CD4-positive, alpha-beta T cell treated with Interferon alpha-2 for 1 hour (primary cell): Measurements from ENCODE around the gene PLN.
A peak's percentile ranks its signal among the peaks of the same experiment; 100 is the strongest.

Source experiments
- DNase-seq, 2 donors: peaks; one replicate each; pipeline ENCODE4 v3.0.0-alpha.2; 2020 to 2022

Gene PLN

GRCh38 chr6:118580585-118581419, 32.7 kb downstream of the PLN start:
- peak; percentile 15 to 62 for DNase-seq

DNA sequence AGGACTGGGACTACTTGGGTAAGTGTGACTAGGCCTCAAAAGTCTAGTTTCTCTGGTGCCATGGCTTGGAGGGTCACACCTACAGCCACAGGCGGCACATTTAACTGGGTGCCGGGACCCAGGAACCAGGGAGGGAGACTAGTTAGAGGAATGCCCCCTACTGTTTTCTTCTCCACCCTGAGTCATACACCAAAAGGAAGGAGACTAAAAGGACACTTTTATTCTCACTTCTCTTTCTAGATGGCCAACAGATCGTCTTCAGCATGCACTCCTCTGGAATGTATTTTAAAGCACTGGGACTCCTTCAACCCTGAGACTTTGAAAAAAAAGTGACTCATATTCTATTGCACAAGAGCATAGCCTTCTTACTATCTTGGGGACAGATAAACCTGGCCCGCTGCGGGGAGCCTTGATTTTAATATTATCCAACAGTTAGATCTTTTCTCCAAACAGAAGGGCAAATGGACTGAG, 33.4 kb downstream of the PLN start:
- DNase-seq: no peak

DNA sequence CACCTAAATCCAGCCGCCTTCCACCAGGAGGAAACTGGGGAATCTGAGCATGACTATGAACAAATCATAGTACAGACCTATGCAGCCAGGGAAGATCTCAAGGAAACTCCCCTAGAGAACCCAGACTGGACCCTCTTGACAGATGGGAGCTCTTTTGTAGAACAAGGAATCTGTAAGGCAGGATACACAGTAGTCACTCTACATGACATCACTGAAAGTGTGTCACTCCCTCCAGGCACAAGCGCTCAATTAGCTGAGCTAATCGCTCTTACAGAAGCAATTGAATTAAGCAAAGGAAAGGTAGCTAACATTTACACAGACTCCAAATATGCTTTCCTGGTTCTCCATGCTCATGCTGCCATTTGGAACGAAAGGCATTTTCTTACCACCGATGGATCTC, 36.8 kb downstream of the PLN start:
- DNase-seq: no peak

DNA sequence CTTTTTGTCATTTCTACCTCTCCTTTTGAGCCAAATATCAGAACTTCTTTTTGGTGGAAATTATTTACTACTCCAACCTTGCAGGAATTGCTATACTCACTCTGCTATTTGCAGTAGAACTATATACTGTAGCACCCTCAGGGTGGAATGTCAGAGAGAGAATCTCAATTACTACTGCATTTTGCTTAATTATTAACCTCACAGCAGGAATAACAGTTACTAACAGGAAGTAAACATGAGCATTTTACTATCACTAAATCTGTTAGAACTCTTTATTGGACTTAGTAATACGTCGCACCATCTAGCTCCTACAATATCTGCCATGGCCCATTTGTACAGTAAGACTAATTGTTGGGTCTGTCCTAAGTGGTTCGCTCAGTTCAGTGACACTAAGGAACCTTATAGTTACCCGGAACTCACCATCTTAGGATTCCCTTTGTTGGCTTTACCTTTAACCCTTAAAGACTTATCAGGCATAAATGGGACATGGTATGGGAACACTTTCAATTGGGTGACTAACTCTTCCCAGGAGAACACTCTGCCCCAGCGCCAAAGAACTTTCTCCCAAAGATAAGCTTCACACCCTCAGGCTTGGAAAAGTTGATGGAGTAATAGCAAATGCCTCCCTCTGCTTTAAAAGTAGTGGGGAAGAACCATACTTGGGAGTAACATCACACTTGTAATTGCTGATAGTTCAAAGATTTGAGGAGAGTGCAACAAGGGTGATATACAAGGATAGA, 38.8 kb downstream of the PLN start:
- no peak for DNase-seq

DNA sequence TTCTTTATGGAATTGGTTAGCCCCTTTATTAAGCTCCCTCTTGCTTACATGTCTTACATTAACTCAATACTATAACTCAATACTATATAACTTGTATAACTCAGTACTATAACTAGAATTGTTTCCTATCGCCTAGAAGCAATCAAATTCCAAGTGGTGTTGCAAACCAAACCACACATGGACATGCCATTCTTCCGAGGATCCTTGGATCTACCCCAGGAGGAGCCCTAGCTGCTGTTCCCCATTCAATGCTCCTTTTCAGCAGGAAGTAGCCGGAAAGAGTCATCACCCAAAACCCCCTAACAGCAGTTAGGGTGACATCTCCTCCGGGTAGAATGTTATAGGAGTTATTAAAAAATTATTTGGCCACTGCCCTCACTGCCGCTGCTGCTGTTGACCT, 40.5 kb downstream of the PLN start:
- no peak for DNase-seq

DNA sequence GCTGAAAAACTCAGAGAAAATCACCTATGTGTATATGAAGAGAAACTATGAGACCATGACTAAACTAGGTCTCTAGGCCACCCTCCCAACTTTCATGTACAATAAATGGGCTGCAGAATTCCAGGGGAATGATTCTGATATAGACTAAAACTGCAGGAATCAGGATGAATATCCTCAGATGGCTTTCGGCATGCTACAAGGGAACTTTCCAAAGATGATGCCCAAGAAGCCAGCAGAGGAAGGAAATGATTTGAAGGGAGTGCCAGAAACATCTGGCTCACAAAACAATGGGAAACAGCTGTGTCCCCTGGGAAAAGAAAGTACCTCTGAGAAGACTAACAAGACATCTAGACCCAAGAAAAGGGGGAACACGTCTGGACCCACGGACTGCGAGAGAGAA, 41.1 kb downstream of the PLN start:
- no peak for DNase-seq

- no peak for DNase-seq
Measured at GRCh38 chr6:118589649-118590365, 41.7 kb downstream of the PLN start.

DNA sequence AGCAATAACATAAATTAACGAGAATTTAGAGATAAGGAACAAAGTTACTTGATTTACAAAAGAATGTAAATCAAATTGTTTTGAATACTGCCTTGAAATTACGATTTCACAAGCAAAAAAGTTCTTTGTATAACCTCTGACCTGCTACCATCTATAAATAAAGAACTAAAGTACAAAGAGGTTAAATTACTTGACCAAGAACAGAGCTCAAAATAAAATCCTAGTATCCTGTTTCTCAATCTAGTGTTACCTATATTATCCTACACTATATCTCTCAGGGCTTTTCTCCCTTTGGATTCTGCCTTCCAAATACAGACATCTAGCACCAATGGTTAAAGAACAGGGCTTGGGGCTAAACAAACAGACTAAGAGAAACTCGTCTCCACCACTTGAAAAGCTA, 43.8 kb downstream of the PLN start:
- DNase-seq: no peak

- DNase-seq: no peak
Measured at GRCh38 chr6:118594877-118595276, 46.8 kb downstream of the PLN start.

- DNase-seq: no peak
Measured at GRCh38 chr6:118596774-118597320, 48.8 kb downstream of the PLN start.

DNA sequence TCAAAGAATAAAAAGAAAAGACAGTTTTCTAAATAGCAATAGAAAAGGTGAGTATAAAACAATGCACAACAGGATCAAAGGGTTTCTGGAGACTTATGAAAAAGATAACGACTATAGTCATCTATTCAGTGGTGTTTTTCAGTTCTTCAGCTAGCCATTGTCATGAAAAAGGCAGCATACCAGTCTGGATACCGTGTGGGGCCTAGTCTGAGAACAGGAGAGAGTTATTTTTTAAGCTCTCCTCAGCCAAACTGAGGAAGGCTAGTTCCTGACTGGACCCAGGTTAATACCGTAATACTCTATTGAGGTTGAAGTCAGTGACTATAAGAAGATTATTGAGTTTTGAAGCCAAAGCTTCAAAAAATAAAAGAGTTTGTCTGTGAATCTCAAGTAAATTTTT, 49.5 kb downstream of the PLN start:
- DNase-seq: no peak

DNA sequence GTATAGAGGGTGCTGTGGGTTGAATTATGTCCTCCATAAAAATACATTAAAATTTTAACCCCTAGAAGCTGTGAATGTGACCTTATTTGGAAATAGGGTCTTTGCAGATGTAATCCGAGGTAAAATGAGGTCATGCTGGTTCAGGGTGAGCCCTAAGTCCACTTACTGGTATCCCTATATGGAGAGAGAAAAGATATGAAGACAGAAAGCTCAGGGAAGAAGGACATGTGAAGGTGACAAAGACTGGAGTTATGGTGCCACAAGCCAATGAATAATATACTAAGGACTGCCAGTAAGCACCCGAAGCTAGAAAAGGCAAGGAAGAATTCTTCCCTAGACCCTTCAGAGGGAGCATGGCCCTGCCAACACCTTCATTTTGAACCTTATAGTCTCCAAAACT, 50.2 kb downstream of the PLN start:
- no peak for DNase-seq

GRCh38 chr6:118602300-118602699, 54.2 kb downstream of the PLN start:
- no peak for DNase-seq

GRCh38 chr6:118603372-118603771, 55.3 kb downstream of the PLN start:
- DNase-seq: no peak

GRCh38 chr6:118606268-118606667, 58.2 kb downstream of the PLN start:
- DNase-seq: no peak

DNA sequence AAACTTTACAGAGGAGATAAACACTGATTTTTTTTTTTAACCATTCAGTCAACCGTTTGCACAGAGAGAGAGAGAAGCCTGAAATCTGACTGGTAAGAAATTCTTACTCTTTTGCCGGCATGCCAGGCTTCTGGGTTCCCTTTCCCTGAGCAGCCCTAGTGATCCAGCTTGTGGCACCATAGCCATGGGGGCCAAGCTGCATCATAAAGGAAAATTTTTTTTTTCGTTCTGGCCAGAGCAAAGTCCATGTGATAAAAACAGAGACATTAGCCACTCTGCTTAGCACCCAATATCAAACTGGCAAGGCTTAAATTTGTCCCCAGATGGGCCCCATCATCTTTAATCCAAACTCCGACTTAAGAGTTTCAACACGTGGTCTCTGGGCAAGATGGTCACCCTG, 58.8 kb downstream of the PLN start:
- DNase-seq: no peak
